Measurements from ENCODE around the gene FAM124B.

GRCh38 chr2:224449212-224450147, 47.6 kb upstream of the FAM124B start:
- TF ChIP-seq POLR2A (IDR thresholded peaks at IDR 0.05) (no peak), CTCF (IDR thresholded peaks at IDR 0.05) (peak; percentile 12 to 73 (median 52))

Data from esophagus squamous epithelium (tissue), 4 donors.